Hepatocyte (in vitro differentiated cells): ENCODE results near the gene LRRC61. TPM values are rescaled to one million over a fixed set of nuclear protein-coding genes. Genes with fewer than 3 reads are reported as not detected.

Source experiments
- DNase-seq: peaks from one replicate; pipeline ENCODE4 v3.0.0-alpha.2; 2016; ENCODE audit warnings: low spot score
- H2AFZ ChIP-seq: fragments of 200-600 bp; sonication (generic); 2 replicates; pipeline ENCODE4 v1.6.0; 2016; ENCODE audit warnings: antibody characterized with exemption, mild to moderate bottlenecking
- H3K27ac ChIP-seq: fragments of 200-600 bp; sonication (generic); 2 replicates; pipeline ENCODE4 v1.5.1; 2016; ENCODE audit warnings: mild to moderate bottlenecking
- H3K27me3 ChIP-seq: fragments of 200-600 bp; sonication (generic); 2 replicates; pipeline ENCODE4 v1.6.1; 2016
- H3K36me3 ChIP-seq: fragments of 200-600 bp; sonication (generic); replicated peaks from 2 replicates; pipeline ENCODE4 v1.5.1; 2016; ENCODE audit warnings: low read depth; ENCODE audit not compliant: insufficient read depth
- H3K4me1 ChIP-seq: fragments of 200-600 bp; sonication (generic); 2 replicates; pipeline ENCODE4 v1.5.1; 2016; ENCODE audit warnings: mild to moderate bottlenecking, moderate library complexity; ENCODE audit not compliant: insufficient read depth
- H3K4me2 ChIP-seq: fragments of 200-600 bp; sonication (generic); 2 replicates; pipeline ENCODE4 v1.6.0; 2016
- H3K4me3 ChIP-seq: fragments of 200-600 bp; sonication (generic); 2 replicates; pipeline ENCODE4 v1.5.1; 2016; ENCODE audit warnings: mild to moderate bottlenecking
- H3K79me2 ChIP-seq: fragments of 200-600 bp; sonication (generic); 2 replicates; pipeline ENCODE4 v1.6.0; 2017; ENCODE audit warnings: mild to moderate bottlenecking
- H3K9me2 ChIP-seq: fragments of 200-600 bp; sonication (generic); replicated peaks from 2 replicates; pipeline ENCODE4 v1.6.0; 2017; ENCODE audit warnings: mild to moderate bottlenecking; ENCODE audit not compliant: insufficient read depth
- H3K9me3 ChIP-seq: fragments of 200-600 bp; sonication (generic); 2 replicates; pipeline ENCODE4 v1.5.1; 2016; ENCODE audit warnings: low read depth, mild to moderate bottlenecking
- H4K20me1 ChIP-seq: fragments of 200-600 bp; sonication (generic); 2 replicates; pipeline ENCODE4 v1.6.0; 2016; ENCODE audit warnings: mild to moderate bottlenecking; ENCODE audit not compliant: insufficient read depth, poor library complexity, severe bottlenecking
- CTCF ChIP-seq: fragments of 200-600 bp; sonication (generic); IDR thresholded peaks from 2 replicates; pipeline ENCODE4 v1.5.1; 2016; ENCODE audit warnings: antibody characterized with exemption, mild to moderate bottlenecking; ENCODE audit not compliant: poor library complexity
- EZH2 ChIP-seq: fragments of 200-600 bp; sonication (generic); IDR thresholded peaks from 2 replicates; pipeline ENCODE4 v1.6.1; 2016; ENCODE audit warnings: antibody characterized with exemption, mild to moderate bottlenecking, borderline replicate concordance
- EZH2phosphoT487 ChIP-seq: fragments of 200-600 bp; sonication (generic); IDR thresholded peaks from one replicate; pipeline ENCODE4 v1.6.1; 2018; ENCODE audit warnings: antibody characterized with exemption, mild to moderate bottlenecking, low read depth, moderate library complexity; ENCODE audit not compliant: unreplicated experiment, severe bottlenecking
- WGBS: methylation state at CpG from one replicate; pipeline ENCODE4 v1.1.6; 2016; ENCODE audit warnings: low lambda C conversion rate; ENCODE audit errors: missing lambda C conversion rate; 5-methylcytosine and 5-hydroxymethylcytosine counted together
- polyA plus RNA-seq: library from polyadenylated mRNA; unstranded; fragments of >200 nt; fragmentation: Nextera tagmentation; extraction: Ambion mirVana; gene quantifications from 2 replicates; pipeline ENCODE4 v1.2.1, GENCODE V29; 2016
- total RNA-seq: library from RNA; depleted of rRNA; stranded (reverse); fragments of >200 nt; gene quantifications from 2 replicates; pipeline ENCODE4 v1.2.3, GENCODE V29; 2014

Gene LRRC61
- total and polyA plus RNA-seq, 2 experiments from 2014 or later: 23.4 to 38.7 TPM

GRCh38 chr7:150358988-150359621 lies 36.0 kb downstream of the LRRC61 start:
- WGBS: 94% methylated on average over 4 of the region's 4 CpGs
- no peaks in the 10 kb centered on the region for H3K79me2 ChIP-seq
- no peaks in the 10 kb centered on the region for H3K4me1 ChIP-seq
- no peak overlapping the region for H3K27ac ChIP-seq
- TF ChIP-seq EZH2 (no peak), EZH2phosphoT487 (no peak), CTCF (no peak)
- H3K4me3 ChIP-seq: no peak overlapping the region
- no peaks in the 10 kb centered on the region for H3K9me2 ChIP-seq
- no peaks in the 10 kb centered on the region for H3K27me3 ChIP-seq
- DNase-seq: no peak
- H3K36me3 ChIP-seq: no peaks in the 10 kb centered on the region
- no peak overlapping the region for H2AFZ ChIP-seq
- no peaks in the 10 kb centered on the region for H4K20me1 ChIP-seq
- no peaks in the 10 kb centered on the region for H3K9me3 ChIP-seq
- no peak overlapping the region for H3K4me2 ChIP-seq

GRCh38 chr7:150359622-150360362 lies 36.6 kb downstream of the LRRC61 start:
- no peak for DNase-seq
- WGBS: no CpG with 5 or more reads among the region's 2 CpGs
- H2AFZ ChIP-seq: no peak overlapping the region
- no peaks in the 10 kb centered on the region for H3K27me3 ChIP-seq
- no peak overlapping the region for H3K4me2 ChIP-seq
- TF ChIP-seq EZH2 (no peak), CTCF (no peak), EZH2phosphoT487 (no peak)
- no peaks in the 10 kb centered on the region for H4K20me1 ChIP-seq
- no peak overlapping the region for H3K27ac ChIP-seq
- H3K4me3 ChIP-seq: no peak overlapping the region
- no peaks in the 10 kb centered on the region for H3K36me3 ChIP-seq
- no peaks in the 10 kb centered on the region for H3K9me3 ChIP-seq
- H3K79me2 ChIP-seq: no peaks in the 10 kb centered on the region
- no peaks in the 10 kb centered on the region for H3K9me2 ChIP-seq
- no peaks in the 10 kb centered on the region for H3K4me1 ChIP-seq

GRCh38 chr7:150360363-150361058 lies 37.4 kb downstream of the LRRC61 start:
- no peaks in the 10 kb centered on the region for H3K9me3 ChIP-seq
- no peaks in the 10 kb centered on the region for H3K79me2 ChIP-seq
- H2AFZ ChIP-seq: no peak overlapping the region
- H4K20me1 ChIP-seq: no peaks in the 10 kb centered on the region
- no peak overlapping the region for H3K4me2 ChIP-seq
- H3K27me3 ChIP-seq: no peaks in the 10 kb centered on the region
- no peak overlapping the region for H3K4me3 ChIP-seq
- no peaks in the 10 kb centered on the region for H3K4me1 ChIP-seq
- H3K36me3 ChIP-seq: no peaks in the 10 kb centered on the region
- TF ChIP-seq EZH2phosphoT487 (no peak), EZH2 (no peak), CTCF (no peak)
- whole genome bisulfite sequencing: 63% methylated on average over 5 of the region's 5 CpGs
- DNase-seq: no peak
- H3K27ac ChIP-seq: no peak overlapping the region
- no peaks in the 10 kb centered on the region for H3K9me2 ChIP-seq
